Esophagus muscularis mucosa (tissue), 4 donors: ENCODE measurements around the gene BRD3OS.

Experiments used
- CTCF ChIP-seq, 3 experiments: fragments of 200-600 bp in 2 of 3; fragments of 450-650 bp in 1 of 3; sonication (generic) in 2 of 3; IDR thresholded peaks; one replicate each; pipeline ENCODE4 v1.5.1; 2017 to 2019; ENCODE audit warnings: antibody characterized with exemption in 3 of 3, mild to moderate bottlenecking in 2 of 3, moderate library complexity in 1 of 3
- EP300 ChIP-seq: sonication (generic); formaldehyde crosslinking; IDR thresholded peaks from one replicate; pipeline ENCODE4 v1.6.1; 2017; ENCODE audit warnings: antibody characterized with exemption
- POLR2A ChIP-seq: fragments of 450-650 bp; IDR thresholded peaks from one replicate; pipeline ENCODE4 v1.6.1; 2017; ENCODE audit warnings: antibody characterized with exemption, moderate library complexity, mild to moderate bottlenecking, low read depth
- POLR2AphosphoS5 ChIP-seq, 2 donors: sonication (generic); formaldehyde crosslinking; IDR thresholded peaks; one replicate each; pipeline ENCODE4 v1.6.1; 2017; ENCODE audit warnings: antibody characterized with exemption in 2 of 2

- TF ChIP-seq POLR2A (no peak), CTCF (IDR thresholded peaks at IDR 0.05) (no peak), POLR2AphosphoS5 (IDR thresholded peaks at IDR 0.05) (no peak), EP300 (no peak)
These were observed 1.3 kb downstream of the BRD3OS start for GRCh38 chr9:134026581-134026980.
